NCI-H446 treated with DMSO at 0.1 percent for 48 hours (cell line): ENCODE data around the gene PSKH1.

ENCODE experiments used
- DNase-seq: peaks from one replicate; lab custom pipeline; 2025; lab: John Stamatoyannopoulos, UW

PSKH1 gene

GRCh38 chr16:67940446-67941089, 47.5 kb downstream of the PSKH1 start:
- DNase-seq: no peak

DNA sequence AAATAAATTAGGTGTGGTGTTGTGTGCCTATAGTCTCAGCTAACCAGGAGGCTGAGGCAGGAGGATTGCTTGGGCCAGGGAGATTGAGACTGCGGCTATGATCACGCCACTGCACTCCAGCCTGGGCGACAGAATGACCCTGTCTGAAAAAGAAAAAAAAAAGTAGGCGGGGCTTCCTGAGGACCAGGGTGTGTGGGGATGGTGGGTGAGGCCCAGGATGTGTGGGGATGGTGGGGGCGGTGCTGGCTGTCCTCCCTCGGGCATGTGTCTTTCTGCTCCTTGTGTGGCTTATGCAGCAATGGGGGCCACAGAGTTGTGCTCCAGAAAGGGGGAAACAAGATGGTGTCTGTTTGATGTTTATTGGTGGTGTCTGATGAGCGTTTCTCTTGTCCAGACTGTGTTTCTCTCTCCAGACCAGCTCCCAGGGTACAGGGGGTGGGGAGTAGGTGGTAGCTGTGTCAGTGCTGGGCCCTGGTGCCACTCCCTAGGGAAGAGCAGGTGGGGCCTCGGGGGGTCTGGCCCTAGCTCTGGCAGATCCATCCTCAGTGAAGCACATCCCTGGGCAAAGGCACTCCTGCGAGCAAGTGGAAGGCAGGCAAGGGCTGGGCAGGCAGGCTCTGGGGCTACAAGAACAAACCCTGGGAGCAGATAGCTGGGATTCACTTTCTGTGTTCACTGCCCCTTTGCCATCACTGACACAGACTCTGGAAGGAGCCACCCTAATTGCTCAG, 48.6 kb downstream of the PSKH1 start:
- no peak for DNase-seq

DNA sequence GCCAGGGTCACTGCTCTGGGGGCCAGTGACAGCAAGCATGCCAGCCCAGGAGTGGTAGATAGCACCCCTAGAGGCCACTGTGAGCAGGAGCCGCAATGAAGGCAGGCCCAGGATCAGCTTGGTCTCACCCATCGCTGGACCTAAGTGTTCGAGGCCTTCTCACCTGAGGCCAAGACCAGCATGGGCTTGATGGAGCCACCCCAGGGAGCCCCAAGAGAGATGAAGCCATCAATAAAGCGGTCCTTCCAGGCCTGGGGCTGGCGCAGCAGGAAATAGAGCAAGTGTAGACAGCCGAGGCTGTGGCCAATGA, 49.1 kb downstream of the PSKH1 start:
- no peak for DNase-seq

- DNase-seq: no peak
Observed at GRCh38 chr16:67942510-67943255, 49.6 kb downstream of the PSKH1 start.

- no peak for DNase-seq
Observed at GRCh38 chr16:67943256-67943618, 50.2 kb downstream of the PSKH1 start.

DNA sequence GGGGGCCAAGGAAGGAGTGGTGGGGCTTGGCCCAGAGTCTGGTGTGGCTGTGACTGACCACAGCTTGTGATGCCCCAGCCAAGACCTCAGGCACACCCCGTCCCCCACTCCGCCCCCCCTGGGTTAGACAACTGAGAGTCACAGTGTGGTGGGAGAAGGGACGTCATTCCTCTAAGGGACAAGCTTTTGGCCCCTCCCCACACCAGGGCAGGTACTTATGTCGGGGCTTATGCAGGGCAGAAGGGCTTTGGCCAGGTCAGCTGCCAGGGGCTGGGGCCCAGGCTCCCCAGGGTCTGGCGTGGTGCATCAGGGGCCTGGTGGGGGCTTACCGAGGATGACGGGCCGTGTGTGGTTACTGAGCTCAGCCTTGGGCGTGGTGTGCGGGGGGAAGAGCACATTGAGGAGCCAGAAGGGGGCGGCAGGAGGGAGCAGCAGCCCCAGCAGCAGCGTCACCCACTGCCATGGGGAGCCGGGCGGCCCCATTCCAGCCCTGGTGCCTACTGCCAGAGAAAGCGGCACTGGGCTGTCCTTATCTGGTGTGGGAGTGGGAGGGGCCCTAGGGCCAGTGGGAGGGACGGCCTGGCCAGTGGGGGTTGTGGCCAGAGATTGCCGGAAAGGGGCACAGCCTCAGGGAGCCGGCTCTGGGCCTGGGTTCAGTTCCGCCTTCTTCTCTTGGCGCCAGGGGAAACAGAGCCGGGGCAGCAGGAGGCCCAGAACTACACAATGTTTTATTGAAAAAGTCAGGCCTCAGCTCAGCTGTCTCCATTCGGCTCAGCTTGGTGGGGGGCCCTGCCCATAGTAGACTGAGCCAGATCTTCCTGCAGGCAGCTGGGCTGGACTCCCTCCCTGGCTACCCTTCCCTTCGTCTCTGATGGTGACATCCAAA, 50.8 kb downstream of the PSKH1 start, which contains the start of gene LCAT:
Gene LCAT, minus strand, starts transcription at position 502 of the 886 bp plus-strand sequence. Its CDS starts 19 bp downstream, at position 483.
- DNase-seq: no peak

GRCh38 chr16:67944690-67945391, 51.8 kb downstream of the PSKH1 start:
- DNase-seq: no peak

- no peak for DNase-seq
Observed at GRCh38 chr16:67945392-67945933, 52.4 kb downstream of the PSKH1 start.

- DNase-seq: no peak
Observed at GRCh38 chr16:67946128-67946569, 53.1 kb downstream of the PSKH1 start.

GRCh38 chr16:67946966-67947558, 54.0 kb downstream of the PSKH1 start:
- DNase-seq: no peak

- DNase-seq: no peak
Observed at GRCh38 chr16:67948015-67948414, 55.0 kb downstream of the PSKH1 start.

- no peak for DNase-seq
Observed at GRCh38 chr16:67949645-67950044, 56.6 kb downstream of the PSKH1 start.

DNA sequence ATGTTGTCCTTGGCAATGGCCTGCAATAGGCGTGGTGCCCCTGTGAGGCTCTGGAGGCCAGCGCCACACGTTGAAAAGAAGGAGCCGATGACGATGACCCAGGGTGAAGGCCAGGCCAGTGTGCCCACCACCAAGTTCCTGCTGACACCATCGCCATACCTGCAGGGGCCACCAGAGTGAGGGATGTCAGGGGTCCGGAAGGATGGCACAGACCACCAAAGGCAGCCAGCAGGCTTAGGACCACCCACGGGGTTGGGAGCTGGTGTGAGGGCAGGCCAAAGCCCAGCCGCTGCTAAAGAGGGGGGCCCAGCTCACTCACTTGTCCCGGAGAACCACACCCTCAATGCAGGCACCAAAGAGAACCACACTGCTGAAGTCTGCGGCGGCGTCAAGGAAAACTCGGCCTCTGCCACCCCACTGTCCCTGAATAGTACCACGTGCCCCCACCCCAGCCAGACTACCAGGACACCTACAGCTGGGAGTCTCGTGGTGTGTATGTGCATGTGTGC, 57.3 kb downstream of the PSKH1 start:
- DNase-seq: no peak

GRCh38 chr16:67951485-67951884, 58.4 kb downstream of the PSKH1 start:
- DNase-seq: no peak

DNA sequence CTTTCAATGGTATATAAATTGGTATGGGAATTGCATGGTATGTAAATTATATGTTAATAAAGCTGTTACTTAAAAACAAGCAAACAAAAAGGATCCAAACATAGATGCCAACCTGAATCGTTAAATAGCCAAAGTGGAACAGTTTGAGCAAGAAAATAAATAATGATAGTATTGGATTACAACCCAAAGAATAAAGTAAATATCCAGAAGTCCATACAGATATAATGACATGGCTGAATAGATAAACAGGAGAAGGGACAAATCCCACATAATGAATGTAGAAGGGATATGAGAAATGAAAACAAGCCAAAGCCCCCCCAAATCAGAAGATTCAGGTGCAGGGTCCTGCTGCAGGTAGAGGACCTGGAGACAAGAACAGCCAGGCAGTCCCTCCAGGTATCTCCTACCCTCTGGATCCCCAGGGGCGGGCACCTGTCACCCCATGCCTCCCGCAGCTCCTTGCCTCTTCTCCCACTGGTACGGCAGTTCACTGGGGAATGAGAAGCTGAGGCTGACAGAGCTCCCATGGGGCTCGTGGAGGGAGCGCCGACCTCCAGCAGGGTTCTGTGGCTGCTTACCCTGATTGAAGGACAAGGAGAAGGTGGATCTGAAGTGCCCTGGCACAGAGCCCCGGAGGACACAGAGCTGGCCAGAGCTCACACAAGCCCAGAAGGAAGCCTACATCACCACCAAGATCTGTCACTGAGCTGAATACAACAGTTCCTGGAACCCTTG, 60.8 kb downstream of the PSKH1 start:
- no peak for DNase-seq

DNA sequence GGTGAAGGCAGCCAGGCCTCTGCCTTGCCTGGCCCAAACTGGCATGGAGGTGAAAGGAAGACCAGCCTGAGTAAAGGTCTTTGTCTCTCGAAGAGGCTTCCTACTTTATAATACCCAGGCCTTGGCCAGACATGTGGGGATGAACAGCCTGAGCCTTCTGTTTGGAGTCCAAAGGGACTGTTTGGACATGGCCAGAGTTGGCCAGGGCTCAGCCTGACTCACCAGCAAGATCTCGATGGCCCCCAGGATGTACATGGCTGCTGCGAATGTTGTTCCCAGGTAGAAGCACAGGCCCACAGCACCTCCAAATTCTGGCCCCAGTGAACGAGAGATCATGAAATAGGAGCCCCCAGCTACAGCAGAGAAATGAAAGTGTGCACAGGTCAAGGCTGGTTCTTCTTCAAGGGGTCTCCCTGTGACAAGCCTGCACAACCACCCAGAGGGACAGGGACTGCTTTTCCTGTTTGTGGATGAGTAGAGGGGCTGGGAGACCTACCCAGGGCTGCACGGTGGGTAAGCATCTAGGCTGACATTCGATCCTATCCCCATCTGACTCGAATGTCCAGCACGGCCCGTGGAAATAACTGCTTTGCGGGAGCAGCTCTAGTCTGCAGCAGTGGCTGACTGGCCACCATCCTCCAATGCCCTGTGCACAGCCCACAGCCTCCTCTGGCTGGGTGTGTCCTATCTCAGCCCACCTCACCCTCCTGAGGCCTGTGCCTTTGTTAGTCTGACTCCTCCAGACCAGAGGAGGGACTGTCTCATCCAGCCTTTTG, 61.6 kb downstream of the PSKH1 start:
- DNase-seq: no peak

DNA sequence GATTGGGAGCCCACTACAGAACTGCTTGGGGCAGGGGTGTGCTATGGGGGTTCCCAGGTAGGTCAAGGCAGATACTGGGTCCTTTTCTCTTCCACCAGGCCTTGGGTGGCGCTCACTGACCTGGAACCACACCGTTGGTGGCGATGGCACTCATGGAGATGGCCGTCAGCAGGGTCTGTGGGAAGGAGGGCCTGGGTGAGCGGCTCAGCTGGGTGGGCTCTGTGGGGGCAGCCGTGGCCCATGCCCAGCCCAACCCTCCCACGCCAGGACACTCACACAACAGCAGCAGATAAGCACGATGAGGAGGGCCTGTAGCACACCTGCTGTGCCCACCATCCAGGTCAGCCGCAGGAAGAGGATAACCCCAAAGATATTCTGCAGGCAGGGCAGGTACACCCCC, 64.6 kb downstream of the PSKH1 start:
- DNase-seq: no peak

DNA sequence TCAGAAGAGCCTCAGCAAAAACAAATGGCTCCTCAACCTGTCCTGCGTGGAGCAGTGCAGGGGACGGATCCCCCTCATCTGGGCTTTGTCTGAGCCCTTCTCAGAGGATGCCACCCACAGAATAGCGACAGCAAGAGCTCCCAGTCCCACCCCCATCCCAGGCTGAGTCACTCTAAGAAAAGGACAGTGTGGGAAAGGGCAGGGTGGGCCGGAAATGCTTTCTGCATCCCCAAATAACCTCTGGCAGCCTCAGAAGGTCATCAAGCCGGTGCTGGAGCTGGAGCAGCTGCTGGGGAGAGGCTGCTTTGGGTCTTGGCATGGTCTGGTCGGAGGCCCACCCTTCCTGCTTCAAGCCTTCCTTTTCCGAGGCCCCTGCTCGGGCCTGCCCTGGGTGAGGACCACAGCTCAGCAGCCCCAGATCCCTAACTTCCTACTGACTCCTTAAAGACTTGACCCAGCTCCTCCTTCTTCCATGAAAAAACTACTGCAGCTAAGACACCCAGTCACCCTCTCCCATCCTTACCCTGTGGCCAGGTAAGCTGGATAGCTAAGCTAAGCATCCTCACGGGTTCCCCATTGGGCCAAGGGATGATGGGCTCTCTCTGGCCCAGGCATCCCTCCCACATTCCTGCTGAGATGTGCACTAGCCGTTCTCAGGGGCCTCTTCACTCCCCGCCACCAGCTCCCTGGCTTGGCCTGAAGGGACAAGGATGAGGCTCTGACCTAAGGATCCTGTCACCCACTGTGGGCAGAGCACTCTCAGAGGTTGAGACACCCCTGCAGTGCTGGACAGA, 66.7 kb downstream of the PSKH1 start:
- no peak for DNase-seq
